Natural killer cell treated with Interleukin-12 subunit alpha and Interleukin-12 subunit beta and Interleukin-15 and Interleukin-18, amount 100 ng/mL, for 72 hours (primary cell): ENCODE data around the gene HSBP1. TPM values are rescaled to one million over a fixed set of nuclear protein-coding genes. Genes with fewer than 3 reads are reported as not detected.

Source experiments
- ATAC-seq, 2 donors: fragments of 150-1000 bp; cut with Tn5 transposase in 1 of 2; sonication (Bioruptor Pico), chemical (Tn5 transposase) in 1 of 2; 2 replicates each; pipeline ENCODE4 v1.10.0; 2021
- DNase-seq: peaks from one replicate; pipeline ENCODE4 v3.0.0; 2022; ENCODE audit warnings: low spot score
- H3K27ac Mint-ChIP-seq, 2 donors: 1 replicate in 1 of 2; 2 replicates in 1 of 2; pipeline ENCODE4 v1.8.0; 2022; ENCODE audit warnings: mixed read lengths in 2 of 2, mild to moderate bottlenecking in 1 of 2, moderate library complexity in 1 of 2
- H3K27me3 Mint-ChIP-seq, 2 donors: 1 replicate in 1 of 2; 2 replicates in 1 of 2; pipeline ENCODE4 v1.8.0; 2022; ENCODE audit warnings: mixed read lengths in 2 of 2
- H3K36me3 Mint-ChIP-seq: one replicate; pipeline ENCODE4 v1.8.0; 2022; ENCODE audit warnings: mixed read lengths
- H3K4me1 Mint-ChIP-seq, 2 donors: 1 replicate in 1 of 2; 2 replicates in 1 of 2; pipeline ENCODE4 v1.8.0; 2022; ENCODE audit warnings: low read depth in 2 of 2, mixed read lengths in 2 of 2, mild to moderate bottlenecking in 1 of 2
- H3K4me3 Mint-ChIP-seq: one replicate; pipeline ENCODE4 v1.8.0; 2022; ENCODE audit warnings: mixed read lengths
- H3K9me3 Mint-ChIP-seq: 2 replicates; pipeline ENCODE4 v1.8.0; 2022; ENCODE audit warnings: mixed read lengths
- total RNA-seq, 2 donors: library from RNA; stranded (reverse); gene quantifications; one replicate each; pipeline ENCODE4 v1.2.3, GENCODE V29; 2022

The HSBP1 gene
- total RNA-seq, 2 donors from 2014 or later, result 30.5 to 64.5 TPM

DNA sequence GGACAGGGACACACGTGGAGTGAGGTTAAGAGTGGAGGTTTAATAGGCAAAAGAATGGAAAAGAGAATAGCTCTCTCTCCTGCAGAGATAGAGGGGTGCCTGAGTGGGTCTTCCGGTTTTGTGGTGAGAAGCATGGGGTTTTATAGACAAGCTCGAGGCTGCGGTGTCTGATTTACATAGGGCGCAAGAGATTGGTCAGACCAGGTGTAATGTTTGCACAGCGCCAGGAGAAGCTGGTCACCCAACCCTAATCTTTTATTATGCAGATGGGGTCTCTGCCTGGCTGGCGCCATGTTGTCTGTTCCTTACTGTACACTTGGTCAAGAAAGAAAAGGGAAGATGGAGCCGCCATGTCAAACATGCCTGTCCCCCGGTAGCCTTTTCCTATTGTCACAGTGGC, 46.6 kb downstream of the HSBP1 start:
- no peak overlapping the region for H3K4me3 Mint-ChIP-seq
- H3K27ac Mint-ChIP-seq, result no peak overlapping the region
- DNase-seq, result no peak

DNA sequence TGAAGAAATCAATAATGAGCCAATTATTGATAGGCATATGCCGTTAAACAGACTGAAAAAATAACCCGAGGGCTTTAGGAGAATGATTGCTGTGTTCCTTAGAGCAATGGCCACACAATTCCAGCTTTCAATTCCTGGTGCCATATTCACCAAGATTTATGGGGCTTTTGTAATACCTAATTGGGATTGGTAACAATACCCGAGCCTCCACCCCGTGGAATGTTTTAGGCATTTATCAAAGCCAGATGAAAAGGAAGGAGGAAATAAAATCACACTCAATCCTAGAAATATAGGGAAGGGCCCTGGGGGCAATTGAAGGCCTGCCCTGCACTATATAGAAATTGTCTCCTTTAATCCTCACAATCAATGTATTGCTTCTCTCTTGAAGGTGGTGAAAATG, 49.0 kb downstream of the HSBP1 start:
- ATAC-seq (no peak), DNase-seq (no peak)
- Mint-ChIP-seq H3K27ac (no peak overlapping the region), H3K4me3 (no peak overlapping the region), H3K27me3 (peaks cover 2 to 17% of the 10 kb centered on the region in 2 donors), H3K4me1 (no peaks in the 10 kb centered on the region), H3K9me3 (no peaks in the 10 kb centered on the region), H3K36me3 (no peaks in the 10 kb centered on the region)

More for the DNA sequence above, 46.6 kb downstream of the HSBP1 start:
- no peaks in the 10 kb centered on the region for H3K4me1 Mint-ChIP-seq
- no peaks in the 10 kb centered on the region for H3K9me3 Mint-ChIP-seq
- H3K36me3 Mint-ChIP-seq, result no peaks in the 10 kb centered on the region
- ATAC-seq, result no peak
- H3K27me3 Mint-ChIP-seq, result peaks cover 9 to 26% of the 10 kb centered on the region in 2 donors

DNA sequence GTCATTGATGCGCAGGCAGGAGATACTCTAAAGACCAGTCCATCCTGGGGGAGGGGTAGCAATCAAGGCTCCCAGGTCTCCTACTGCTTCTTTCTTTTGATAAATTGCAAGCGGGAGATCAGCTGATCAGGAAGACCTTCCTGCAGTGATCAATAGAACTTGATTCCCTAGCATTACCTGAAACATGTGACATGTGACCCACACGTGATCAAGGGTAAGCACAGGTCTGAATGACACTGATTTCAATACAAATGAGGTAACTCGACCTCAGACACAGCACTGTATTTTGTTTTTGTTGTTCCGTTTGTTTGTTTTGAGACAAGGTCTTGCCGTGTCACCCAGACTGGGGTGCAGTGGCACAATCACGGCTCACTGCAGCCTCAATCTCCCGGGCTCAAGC, 51.5 kb downstream of the HSBP1 start:
- H3K9me3 Mint-ChIP-seq, result no peaks in the 10 kb centered on the region
- H3K36me3 Mint-ChIP-seq, result no peaks in the 10 kb centered on the region
- no peak overlapping the region for H3K27ac Mint-ChIP-seq
- no peak overlapping the region for H3K4me3 Mint-ChIP-seq
- ATAC-seq, result no peak
- DNase-seq, result no peak
- H3K4me1 Mint-ChIP-seq, result no peaks in the 10 kb centered on the region
- H3K27me3 Mint-ChIP-seq, result peaks cover 4 to 8% of the 10 kb centered on the region in 2 donors

DNA sequence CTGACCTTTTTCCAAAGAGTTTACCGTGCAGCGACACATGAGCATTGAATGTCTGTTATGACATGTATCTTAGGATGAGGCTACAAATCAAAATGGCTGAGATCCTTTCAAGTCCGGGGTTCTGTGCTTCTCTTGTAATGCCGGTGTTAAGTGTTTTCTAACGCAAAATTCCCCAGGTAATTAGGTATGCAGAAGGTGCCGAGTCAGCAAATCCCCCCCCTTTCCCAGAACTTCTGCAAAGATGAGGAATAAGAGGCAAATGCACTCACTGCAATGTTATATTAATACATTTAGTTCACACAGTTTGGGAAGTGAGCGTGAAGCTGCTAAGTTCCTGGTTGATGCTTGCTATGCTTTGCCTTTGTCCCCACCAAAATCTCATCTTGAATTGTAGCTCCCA, 54.9 kb downstream of the HSBP1 start:
- no peak overlapping the region for H3K27ac Mint-ChIP-seq
- peaks cover 11% of the 10 kb centered on the region for H3K36me3 Mint-ChIP-seq
- no peak for DNase-seq
- peaks cover 8% of the 10 kb centered on the region for H3K9me3 Mint-ChIP-seq
- no peak overlapping the region for H3K4me3 Mint-ChIP-seq
- ATAC-seq, result no peak
- H3K4me1 Mint-ChIP-seq, result no peaks in the 10 kb centered on the region
- H3K27me3 Mint-ChIP-seq, result peaks cover 19 to 20% of the 10 kb centered on the region in 2 donors

DNA sequence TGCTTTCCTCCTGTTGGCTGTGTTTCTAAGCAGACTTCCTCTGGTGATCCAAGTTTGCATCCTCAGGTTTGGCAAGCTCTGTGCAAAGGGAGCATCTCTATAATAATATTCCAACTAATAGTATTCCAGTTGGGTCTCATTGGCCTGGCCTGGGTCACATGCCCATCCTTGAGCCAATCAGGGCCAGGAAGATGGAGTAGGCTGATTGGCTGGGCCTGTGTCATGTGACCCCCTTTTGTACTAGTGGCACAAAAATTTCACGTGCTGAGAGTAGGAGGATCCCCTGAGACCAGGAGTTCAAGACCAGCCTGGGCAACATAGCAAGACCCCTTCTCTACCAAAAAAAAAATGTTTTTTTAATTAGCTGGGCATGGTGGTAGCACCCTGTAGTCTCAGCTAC, 55.9 kb downstream of the HSBP1 start:
- ATAC-seq (no peak), DNase-seq (no peak)
- H3K27ac Mint-ChIP-seq, result no peak overlapping the region
- H3K4me3 Mint-ChIP-seq, result no peak overlapping the region
- H3K36me3 Mint-ChIP-seq, result peaks cover 11% of the 10 kb centered on the region
- peaks cover 18 to 28% of the 10 kb centered on the region in 2 donors for H3K27me3 Mint-ChIP-seq
- H3K9me3 Mint-ChIP-seq, result peaks cover 8% of the 10 kb centered on the region
- H3K4me1 Mint-ChIP-seq, result no peaks in the 10 kb centered on the region

Other genes starting within 250 kb of the HSBP1 start
- 1 to 10 TPM; 6.1 to 7.1 TPM for gene MLYCD, start 91.1 kb downstream of the HSBP1 start, total RNA-seq
- under 1 TPM in 1 of 2 donors, not detected in 1; 0.38 TPM for gene OSGIN1, start 145.3 kb downstream of the HSBP1 start, total RNA-seq
- gene NECAB2, start 160.3 kb downstream of the HSBP1 start, total RNA-seq, result not detected
- not detected for gene SLC38A8, start 234.8 kb downstream of the HSBP1 start, total RNA-seq